GM20431 (cell line): ENCODE data around the gene CUEDC1.
"Not testable (repeated sequence)": the region's sequence is repeated elsewhere in the genome, so short reads cannot be mapped to it uniquely, and the experiment has no call there.

Experiments
- in situ Hi-C: fragments of 300-500 bp; cut with MseI, MboI; formaldehyde crosslinking; loops from one replicate; pipeline ENCODE4 v1.15.0; 2020; ENCODE audit warnings: low sequenced_read_pairs; ENCODE audit not compliant: unreplicated experiment

The CUEDC1 gene

GRCh38 chr17:57943140-57943539 lies 12.1 kb downstream of the CUEDC1 start:
- in situ Hi-C loops, result no loop called here

GRCh38 chr17:57941384-57942370 lies 13.5 kb downstream of the CUEDC1 start:
- in situ Hi-C loops, result no loop called here

GRCh38 chr17:57940653-57941329 lies 14.4 kb downstream of the CUEDC1 start:
- in situ Hi-C loops, result no loop called here

- in situ Hi-C loops, result no loop called here
These were observed 15.0 kb downstream of the CUEDC1 start for GRCh38 chr17:57940231-57940630.

DNA sequence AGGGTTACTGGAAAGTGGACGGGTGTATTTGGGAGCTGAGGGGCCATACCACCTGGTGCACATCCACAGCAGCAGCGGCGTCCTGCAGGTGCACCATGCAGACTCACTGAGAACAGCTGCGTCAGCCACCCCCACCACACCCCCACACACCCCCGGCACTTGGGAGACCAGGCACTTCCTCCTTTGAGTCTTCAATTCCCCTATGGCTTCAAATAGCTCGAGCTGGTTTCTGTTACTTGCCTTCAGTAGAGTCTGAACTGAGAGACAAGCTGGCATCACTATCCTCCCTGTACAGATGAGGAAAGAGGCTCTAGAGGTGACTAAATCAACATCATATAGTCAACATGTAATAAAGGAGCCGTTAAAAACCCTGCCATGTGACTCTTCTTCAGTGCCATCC lies 15.4 kb downstream of the CUEDC1 start:
- in situ Hi-C loops, result no loop called here

- in situ Hi-C loops, result no loop called here
These were observed 17.1 kb downstream of the CUEDC1 start for GRCh38 chr17:57938061-57938502.

- in situ Hi-C loops, result no loop called here
These were observed 17.7 kb downstream of the CUEDC1 start for GRCh38 chr17:57937492-57937891.

- in situ Hi-C loops, result no loop called here
These were observed 19.1 kb downstream of the CUEDC1 start for GRCh38 chr17:57935833-57936807.

- in situ Hi-C loops, result no loop called here
These were observed 23.6 kb downstream of the CUEDC1 start for GRCh38 chr17:57931488-57932137.

DNA sequence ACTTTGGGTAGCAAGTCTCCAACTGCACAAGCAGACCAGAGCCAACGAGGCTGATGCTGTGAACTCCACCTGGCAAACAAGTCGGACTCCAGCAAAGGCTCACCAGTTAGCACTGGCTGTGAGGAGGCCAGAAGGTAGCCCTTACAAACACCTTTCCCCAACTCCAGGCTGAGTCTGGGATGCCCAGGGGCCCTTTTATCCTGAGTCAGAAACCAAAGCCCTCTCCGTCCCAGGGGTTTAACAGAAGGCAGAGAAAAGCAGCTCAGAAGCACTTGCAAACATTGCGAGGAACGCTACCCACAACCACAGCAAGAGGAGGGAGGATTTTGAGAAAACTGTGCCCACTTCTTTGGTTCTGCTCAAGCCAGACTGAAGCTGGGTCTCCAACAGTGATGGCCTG lies 25.0 kb downstream of the CUEDC1 start:
- in situ Hi-C loops, result no loop called here

- in situ Hi-C loops, result no loop called here
These were observed 25.8 kb downstream of the CUEDC1 start for GRCh38 chr17:57929386-57929785.

DNA sequence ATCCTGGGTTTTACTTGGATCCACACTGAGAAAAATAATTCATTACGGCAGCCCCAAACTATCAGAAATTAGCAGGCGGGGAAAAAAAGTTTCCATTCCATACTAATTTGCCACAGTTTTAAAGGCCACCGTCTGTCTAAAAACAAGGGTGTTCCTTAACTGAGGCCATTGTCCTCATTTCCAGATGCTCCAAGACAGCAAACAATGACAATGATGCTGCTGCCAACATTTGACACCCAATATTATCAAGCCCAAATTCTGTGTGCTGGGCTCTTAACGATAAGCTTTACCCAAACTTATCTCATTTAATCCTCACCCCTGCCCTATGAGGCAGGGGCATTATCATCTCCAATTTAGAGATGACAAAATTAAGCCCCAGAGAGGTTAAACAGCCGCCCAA lies 26.3 kb downstream of the CUEDC1 start:
- in situ Hi-C loops, result no loop called here

DNA sequence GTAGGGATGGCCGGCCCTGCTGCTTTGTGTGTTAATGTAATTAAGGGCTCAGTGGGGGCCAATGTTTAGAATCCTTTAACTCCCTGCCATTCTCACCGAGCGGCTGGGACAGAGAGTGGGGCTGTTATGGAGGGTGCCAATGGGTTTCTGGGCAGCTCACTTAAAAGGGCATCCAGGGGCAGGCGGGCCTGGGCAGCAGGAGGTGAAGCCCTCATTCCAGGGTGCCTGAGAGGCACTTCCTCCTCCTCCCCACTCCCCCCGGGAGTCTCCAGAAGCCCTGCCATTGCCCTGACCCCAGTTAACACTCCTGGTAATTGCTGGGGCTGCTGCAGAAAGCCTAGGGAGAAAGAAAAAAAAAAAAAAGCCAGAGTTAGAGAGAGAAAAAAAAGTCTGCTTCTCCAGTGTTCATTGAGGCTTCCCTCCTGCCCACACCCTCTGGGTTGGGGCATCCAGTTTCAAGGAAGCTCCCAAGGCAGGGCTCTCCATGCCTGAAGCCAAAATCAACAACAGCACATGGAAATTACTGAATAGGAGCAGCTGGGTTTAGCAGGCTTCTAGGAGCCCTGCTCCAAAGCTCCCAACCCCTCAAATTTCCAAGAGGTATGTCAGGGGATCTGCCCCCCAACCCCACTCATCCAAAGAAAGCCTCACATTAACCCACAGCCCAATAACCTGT lies 28.0 kb downstream of the CUEDC1 start:
- in situ Hi-C loops, result no loop called here

DNA sequence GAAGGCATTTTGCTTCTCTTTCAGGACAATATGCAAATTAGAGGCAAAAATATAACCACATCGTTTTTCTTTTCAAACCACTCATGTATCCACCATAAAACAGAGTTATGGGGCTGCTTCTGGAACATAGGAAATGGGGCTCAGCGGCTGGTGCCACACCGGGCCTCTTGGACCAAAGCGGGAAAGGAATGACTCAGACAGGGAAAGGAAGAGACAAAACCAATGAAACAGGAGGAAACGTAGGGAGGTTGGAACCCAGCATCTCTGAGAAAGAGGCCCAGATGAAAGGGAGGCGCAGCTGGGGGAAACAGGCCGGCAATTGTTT lies 28.5 kb downstream of the CUEDC1 start:
- in situ Hi-C loops, result no loop called here

DNA sequence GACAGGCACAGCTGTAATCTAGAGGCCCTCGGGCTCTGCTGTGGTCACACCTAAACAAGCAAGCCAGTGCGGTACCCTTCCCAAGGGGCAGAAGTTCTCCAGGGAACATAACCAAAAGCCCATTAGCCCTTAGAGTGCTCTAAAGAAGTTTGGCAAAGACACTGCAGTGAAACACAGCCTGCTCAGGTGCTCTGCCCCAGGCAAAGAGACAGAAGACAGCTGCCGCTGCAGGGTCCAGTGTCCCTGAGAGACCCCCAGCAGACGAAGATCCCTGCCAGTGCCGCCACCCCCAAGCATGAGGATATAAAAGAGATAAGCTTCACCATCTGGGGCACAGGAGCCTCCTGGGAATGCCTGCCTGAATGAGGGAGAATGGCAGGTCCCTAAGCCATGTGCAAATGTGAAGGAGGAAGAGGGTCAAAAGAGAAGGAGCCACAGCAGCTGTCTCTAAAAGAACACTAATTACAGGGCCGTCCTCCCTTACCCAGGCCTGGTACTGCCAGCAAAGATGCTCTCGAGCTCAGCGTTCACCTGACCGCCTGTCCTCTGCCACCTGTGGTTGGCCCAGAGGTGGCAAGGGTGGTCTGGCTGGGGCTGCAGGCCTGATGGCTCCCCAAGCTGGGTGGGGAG lies 29.7 kb downstream of the CUEDC1 start:
- in situ Hi-C loops, result no loop called here

DNA sequence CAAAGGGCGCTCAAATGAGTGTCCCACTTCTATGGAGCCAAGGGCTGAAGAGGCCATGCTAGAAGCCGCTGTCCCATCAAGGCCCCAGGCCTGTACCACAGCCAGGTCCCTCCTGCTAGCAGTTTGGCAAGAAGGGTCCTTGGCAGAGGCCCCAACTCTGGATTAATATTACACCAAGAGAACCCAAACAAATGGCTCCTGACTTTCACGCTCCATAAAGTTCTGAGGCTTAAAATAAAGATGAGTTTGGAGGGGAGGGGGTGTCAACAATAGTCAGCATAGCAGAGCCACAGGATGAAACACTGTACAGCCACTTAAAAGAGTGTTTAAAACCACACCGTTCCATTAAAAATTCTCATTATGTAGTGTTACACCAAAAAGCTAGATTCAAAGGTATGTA lies 30.5 kb downstream of the CUEDC1 start:
- in situ Hi-C loops, result no loop called here

- in situ Hi-C loops, result no loop called here
These were observed 31.9 kb downstream of the CUEDC1 start for GRCh38 chr17:57923182-57923872.

DNA sequence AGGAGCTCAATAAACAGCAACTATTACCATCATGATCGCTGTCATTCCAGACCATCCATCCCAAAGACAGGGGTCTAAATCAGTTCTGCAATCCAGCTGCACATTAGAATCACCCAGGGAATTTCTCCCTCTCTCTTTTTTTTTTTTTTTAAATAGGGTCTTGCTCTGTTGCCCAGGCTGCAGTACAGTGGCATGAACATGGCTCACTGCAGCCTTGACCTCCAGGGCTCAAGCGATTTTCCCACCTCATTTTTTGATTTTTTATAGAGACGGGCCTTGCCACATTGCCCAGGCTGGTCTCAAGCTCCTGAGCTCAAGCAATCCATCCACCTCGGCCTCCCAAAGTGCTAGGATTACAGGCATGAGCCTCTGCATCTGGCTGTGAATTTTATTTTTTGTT lies 32.5 kb downstream of the CUEDC1 start:
- in situ Hi-C loops, result not testable (repeated sequence)
